Sigmoid colon (tissue), 7 donors: ENCODE data around the gene PARP12. TPM values are rescaled to one million over a fixed set of nuclear protein-coding genes. Genes with fewer than 3 reads are reported as not detected.

Experiments
- DNase-seq: peaks from one replicate; pipeline ENCODE4 v3.0.0-alpha.2; 2019
- H3K27ac ChIP-seq, 4 donors: fragments of 200-600 bp; sonication (generic); one replicate each; pipeline ENCODE4 v1.5.1; 2016 to 2019; ENCODE audit warnings: mild to moderate bottlenecking in 1 of 4
- H3K27me3 ChIP-seq, 3 donors: fragments of 200-600 bp; sonication (generic); one replicate each; pipeline ENCODE4 v1.5.1; 2019; ENCODE audit warnings: mild to moderate bottlenecking in 1 of 3
- H3K36me3 ChIP-seq, 4 donors: fragments of 200-600 bp; sonication (generic); one replicate each; pipeline ENCODE4 v1.5.1; 2016 to 2019
- H3K4me1 ChIP-seq, 4 donors: fragments of 200-600 bp; sonication (generic); one replicate each; pipeline ENCODE4 v1.5.1; 2017 to 2019
- H3K4me3 ChIP-seq, 4 donors: fragments of 200-600 bp; sonication (generic); one replicate each; pipeline ENCODE4 v1.5.1; 2017 to 2019; ENCODE audit warnings: mild to moderate bottlenecking in 2 of 4, moderate library complexity in 1 of 4
- H3K9me3 ChIP-seq, 4 donors: fragments of 200-600 bp in 3 of 4; sonication (generic) in 3 of 4; one replicate each; pipeline versions ENCODE4 v1.5.1 to v1.6.1; 2013 to 2019
- EP300 ChIP-seq, 4 donors: sonication (generic); formaldehyde crosslinking; IDR thresholded peaks; one replicate each; pipeline ENCODE4 v1.6.1; 2017; ENCODE audit warnings: antibody characterized with exemption in 4 of 4
- POLR2A ChIP-seq, 2 donors: fragments of 450-650 bp; IDR thresholded peaks; one replicate each; pipeline ENCODE4 v1.6.1; 2016; ENCODE audit warnings: antibody characterized with exemption in 2 of 2, mild to moderate bottlenecking in 2 of 2, moderate library complexity in 2 of 2
- POLR2AphosphoS5 ChIP-seq, 4 donors: sonication (generic); formaldehyde crosslinking; IDR thresholded peaks; one replicate each; pipeline ENCODE4 v1.6.1; 2017; ENCODE audit warnings: antibody characterized with exemption in 4 of 4
- WGBS, 2 donors: extraction: QIAGEN DNeasy Blood & Tissue Kit; methylation state at CpG; one replicate each; pipeline ENCODE4 v1.1.7; 2013; 5-methylcytosine and 5-hydroxymethylcytosine counted together
- intact Hi-C: fragments of 100-400 bp; cut with DNase I; formaldehyde crosslinking; loops from one replicate; pipeline ENCODE4 v1.15.1; 2023
- polyA plus RNA-seq, 3 donors: library from polyadenylated mRNA; stranded (reverse); fragments of 200-250 nt; gene quantifications; one replicate each; pipeline ENCODE4 v1.2.3, GENCODE V29; 2013
- total RNA-seq, 4 donors: library from RNA; depleted of rRNA; stranded (reverse); fragments of >200 nt; gene quantifications; one replicate each; pipeline ENCODE4 v1.1.0, GENCODE V29; 2016
- TF ChIP-seq, protein P1 (sequence below), 4 experiments: fragments of 450-650 bp in 3 of 4; fragments of 200-600 bp in 1 of 4; IDR thresholded peaks; one replicate each; pipeline ENCODE4 v1.5.1; 2016 to 2019; ENCODE audit warnings: antibody characterized with exemption in 4 of 4, mild to moderate bottlenecking in 3 of 4, moderate library complexity in 2 of 4
- donor health status: healthy with polysubstance abuse.
- donor health status: Bipolar disorder and iron deficiency.
- donor health status: healthy.

Gene PARP12
- total and polyA plus RNA-seq, 7 donors: 20.6 to 49.5 (median 29.9) TPM

DNA sequence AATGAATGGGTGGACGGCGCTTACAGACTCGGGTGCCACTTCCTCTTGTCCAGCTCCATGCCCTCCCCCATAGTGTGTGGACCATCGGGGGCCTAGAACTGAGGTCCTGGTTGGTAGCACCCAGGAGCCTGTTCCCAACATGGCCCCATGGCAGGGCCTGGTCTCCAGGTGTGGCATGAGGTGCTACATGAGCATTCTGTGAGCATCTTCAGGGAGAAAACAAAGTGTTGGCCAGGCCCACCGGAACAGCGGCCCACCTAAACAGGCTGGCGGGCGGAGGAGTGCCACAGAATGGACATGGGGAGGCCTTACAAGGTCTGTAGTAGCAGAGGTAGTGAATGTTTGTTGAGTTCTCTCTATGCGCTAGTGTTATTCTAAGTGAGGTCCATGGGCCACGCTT lies 76.9 kb downstream of the PARP12 start:
- Histone ChIP-seq H3K27ac (no peak overlapping the region), H3K27me3 (no peaks in the 10 kb centered on the region), H3K36me3 (no peaks in the 10 kb centered on the region), H3K4me3 (no peak overlapping the region), H3K4me1 (no peaks in the 10 kb centered on the region), H3K9me3 (no peaks in the 10 kb centered on the region)
- TF ChIP-seq, protein P1, sequence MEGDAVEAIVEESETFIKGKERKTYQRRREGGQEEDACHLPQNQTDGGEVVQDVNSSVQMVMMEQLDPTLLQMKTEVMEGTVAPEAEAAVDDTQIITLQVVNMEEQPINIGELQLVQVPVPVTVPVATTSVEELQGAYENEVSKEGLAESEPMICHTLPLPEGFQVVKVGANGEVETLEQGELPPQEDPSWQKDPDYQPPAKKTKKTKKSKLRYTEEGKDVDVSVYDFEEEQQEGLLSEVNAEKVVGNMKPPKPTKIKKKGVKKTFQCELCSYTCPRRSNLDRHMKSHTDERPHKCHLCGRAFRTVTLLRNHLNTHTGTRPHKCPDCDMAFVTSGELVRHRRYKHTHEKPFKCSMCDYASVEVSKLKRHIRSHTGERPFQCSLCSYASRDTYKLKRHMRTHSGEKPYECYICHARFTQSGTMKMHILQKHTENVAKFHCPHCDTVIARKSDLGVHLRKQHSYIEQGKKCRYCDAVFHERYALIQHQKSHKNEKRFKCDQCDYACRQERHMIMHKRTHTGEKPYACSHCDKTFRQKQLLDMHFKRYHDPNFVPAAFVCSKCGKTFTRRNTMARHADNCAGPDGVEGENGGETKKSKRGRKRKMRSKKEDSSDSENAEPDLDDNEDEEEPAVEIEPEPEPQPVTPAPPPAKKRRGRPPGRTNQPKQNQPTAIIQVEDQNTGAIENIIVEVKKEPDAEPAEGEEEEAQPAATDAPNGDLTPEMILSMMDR (IDR thresholded peaks at IDR 0.05): no peak
- no peak for TF ChIP-seq POLR2A (IDR thresholded peaks at IDR 0.05)
- TF ChIP-seq POLR2AphosphoS5 (IDR thresholded peaks at IDR 0.05): no peak
- no peak for TF ChIP-seq EP300 (IDR thresholded peaks at IDR 0.05)
- WGBS, 2 donors: 92 to 97% methylated on average over 10 of the region's 10 CpGs
- no peak for DNase-seq
- intact Hi-C loops: no loop called here

DNA sequence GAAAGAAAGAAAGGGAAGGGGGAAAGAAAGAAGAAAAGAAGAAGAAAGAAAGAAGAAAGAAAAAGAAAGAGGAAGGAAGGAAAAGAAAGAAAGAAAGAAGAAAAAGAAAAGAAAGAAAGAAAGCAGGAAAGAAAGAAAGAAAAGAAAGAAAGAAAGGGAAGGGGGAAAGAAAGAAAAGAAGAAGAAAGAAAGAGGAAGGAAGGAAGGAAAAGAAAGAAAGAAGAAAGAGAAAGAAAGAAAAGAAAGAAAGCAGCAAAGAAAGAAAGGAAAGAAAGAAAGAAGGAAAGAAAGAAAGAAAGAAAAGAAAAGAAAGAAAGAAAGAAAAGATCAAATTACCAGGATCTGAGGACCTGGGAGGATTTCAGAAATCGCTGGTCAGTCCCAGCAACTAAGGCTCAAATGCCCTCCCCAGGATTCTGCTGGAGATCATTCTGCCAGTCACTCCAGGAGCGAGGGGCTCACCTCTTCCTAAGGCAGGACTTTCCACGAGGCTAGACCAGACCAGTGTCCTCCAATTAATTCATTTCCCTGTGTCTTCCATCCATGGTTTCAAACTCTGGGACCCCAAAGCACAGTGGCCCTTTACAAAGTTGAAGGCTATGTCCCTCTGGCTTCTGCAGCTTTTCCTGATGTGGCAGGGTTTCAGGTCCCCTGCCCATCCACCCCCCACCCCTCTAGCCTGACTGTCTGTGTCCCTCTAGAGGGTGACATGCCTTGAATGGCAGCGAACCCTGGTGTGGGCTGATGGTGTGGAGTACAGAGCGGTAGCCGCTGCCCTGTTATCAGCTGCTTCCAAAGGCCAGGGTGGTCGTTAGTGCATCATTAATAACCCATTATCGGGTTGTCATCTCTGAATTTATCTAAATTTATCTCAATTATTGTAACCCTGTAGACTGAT lies 77.9 kb downstream of the PARP12 start:
- intact Hi-C loops: no loop called here

DNA sequence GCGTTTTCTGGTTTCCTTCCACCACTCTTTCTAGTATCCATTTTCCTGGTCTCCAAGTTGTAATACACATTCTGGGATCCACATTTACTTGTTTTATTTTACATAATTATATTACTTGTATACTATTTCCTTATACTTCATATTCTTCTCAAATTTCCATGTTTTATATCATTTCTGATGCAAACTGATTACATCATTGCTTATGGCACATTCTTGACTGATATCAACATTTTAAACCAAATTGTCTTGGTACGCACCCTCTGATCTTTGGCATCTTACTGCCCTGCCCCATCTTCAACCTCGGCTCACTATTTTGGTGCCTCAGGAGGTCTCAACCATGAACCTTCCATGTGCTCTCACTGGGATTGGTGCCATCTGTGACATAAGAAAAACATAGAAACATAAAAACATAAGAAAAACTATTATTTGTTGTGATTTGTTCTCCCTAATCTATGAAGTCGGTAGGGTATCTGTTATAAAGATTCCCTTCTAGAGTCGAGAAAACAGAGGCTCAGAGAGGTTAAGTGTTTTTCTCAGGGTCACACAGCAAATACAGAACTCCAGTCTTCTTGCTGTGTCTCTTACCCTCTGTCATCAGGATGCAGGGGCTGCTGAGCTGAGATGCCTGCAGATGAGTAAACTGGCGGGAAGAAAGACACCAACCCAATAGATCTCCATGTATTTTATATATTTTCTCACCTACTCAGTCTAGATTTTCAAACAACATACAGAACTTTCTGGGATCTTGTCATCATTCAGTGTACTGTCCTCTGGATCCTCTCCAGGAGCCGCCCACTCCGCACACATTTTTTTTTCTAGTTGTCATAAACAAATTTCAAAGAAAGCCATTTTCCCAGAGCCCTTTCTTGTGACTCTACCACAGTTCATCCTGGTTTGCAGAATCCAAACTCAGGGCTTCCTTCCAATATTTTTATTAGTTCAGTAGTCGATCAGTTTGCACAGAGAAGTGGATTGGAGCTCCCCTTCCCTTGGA lies 79.5 kb downstream of the PARP12 start:
- no peak overlapping the region for H3K4me3 ChIP-seq
- no peak overlapping the region for H3K27ac ChIP-seq
- DNase-seq: no peak
- H3K9me3 ChIP-seq: no peaks in the 10 kb centered on the region
- no peaks in the 10 kb centered on the region for H3K36me3 ChIP-seq
- TF ChIP-seq, protein P1 (IDR thresholded peaks at IDR 0.05): no peak
- TF ChIP-seq POLR2A (IDR thresholded peaks at IDR 0.05) (no peak), EP300 (IDR thresholded peaks at IDR 0.05) (no peak), POLR2AphosphoS5 (IDR thresholded peaks at IDR 0.05) (no peak)
- H3K4me1 ChIP-seq: no peaks in the 10 kb centered on the region
- 84% methylated on average over 9 of the region's 9 CpGs for whole genome bisulfite sequencing, 2 donors
- intact Hi-C loops: no loop called here
- H3K27me3 ChIP-seq: no peaks in the 10 kb centered on the region

More for the DNA sequence above, 77.9 kb downstream of the PARP12 start:
- H3K27ac ChIP-seq: no peak overlapping the region
- WGBS, 2 donors: 86 to 90% methylated on average over 8 of the region's 8 CpGs
- no peaks in the 10 kb centered on the region for H3K4me1 ChIP-seq
- H3K4me3 ChIP-seq: no peak overlapping the region
- no peaks in the 10 kb centered on the region for H3K36me3 ChIP-seq
- TF ChIP-seq EP300 (IDR thresholded peaks at IDR 0.05) (no peak), POLR2AphosphoS5 (IDR thresholded peaks at IDR 0.05) (no peak), POLR2A (IDR thresholded peaks at IDR 0.05) (no peak)
- TF ChIP-seq, protein P1 (IDR thresholded peaks at IDR 0.05): no peak
- H3K27me3 ChIP-seq: no peaks in the 10 kb centered on the region
- DNase-seq: no peak
- no peaks in the 10 kb centered on the region for H3K9me3 ChIP-seq

DNA sequence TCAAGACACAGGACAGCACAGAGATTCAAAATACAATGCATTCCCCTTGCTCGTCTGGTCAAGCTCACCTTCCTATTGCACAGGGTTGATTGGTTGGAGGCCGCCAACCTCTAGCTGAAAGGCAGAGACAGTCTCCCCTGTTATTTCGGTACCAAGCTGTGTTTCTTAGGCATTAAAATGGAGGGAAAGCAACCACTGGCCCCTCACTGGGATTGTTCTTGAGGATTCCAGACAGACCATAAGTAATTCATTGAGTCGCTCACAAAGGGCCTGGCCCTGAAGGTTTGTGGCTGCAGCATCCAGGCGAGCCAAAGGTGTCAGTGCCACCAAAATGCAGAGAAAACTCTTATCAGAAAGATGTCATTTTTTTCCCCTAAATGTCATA lies 81.2 kb downstream of the PARP12 start:
- Histone ChIP-seq H3K4me1 (no peaks in the 10 kb centered on the region), H3K4me3 (no peak overlapping the region), H3K27me3 (no peaks in the 10 kb centered on the region), H3K27ac (no peak overlapping the region), H3K36me3 (no peaks in the 10 kb centered on the region), H3K9me3 (no peaks in the 10 kb centered on the region)
- 95 to 96% methylated on average over 5 of the region's 5 CpGs for WGBS, 2 donors
- intact Hi-C loops: no loop called here
- no peak for DNase-seq
- no peak for TF ChIP-seq POLR2AphosphoS5 (IDR thresholded peaks at IDR 0.05)
- TF ChIP-seq POLR2A (IDR thresholded peaks at IDR 0.05): no peak
- TF ChIP-seq, protein P1 (IDR thresholded peaks at IDR 0.05): no peak
- no peak for TF ChIP-seq EP300 (IDR thresholded peaks at IDR 0.05)
